ENCODE measurements around the gene MAST1.
A peak's percentile ranks its signal among the peaks of the same experiment; 100 is the strongest.

GRCh38 chr19:12789904-12790619, 48.3 kb upstream of the MAST1 start:
- TF ChIP-seq CTCF (IDR thresholded peaks at IDR 0.05) (no peak), POLR2A (IDR thresholded peaks at IDR 0.05) (peak; percentile 81 to 96 (median 86))

Measured in body of pancreas (tissue), 4 donors.